ENCODE data around the gene SNED1.

SNED1 gene

GRCh38 chr2:241133436-241133820 lies 135.0 kb downstream of the SNED1 start:
- no peak for DNase-seq

DNA sequence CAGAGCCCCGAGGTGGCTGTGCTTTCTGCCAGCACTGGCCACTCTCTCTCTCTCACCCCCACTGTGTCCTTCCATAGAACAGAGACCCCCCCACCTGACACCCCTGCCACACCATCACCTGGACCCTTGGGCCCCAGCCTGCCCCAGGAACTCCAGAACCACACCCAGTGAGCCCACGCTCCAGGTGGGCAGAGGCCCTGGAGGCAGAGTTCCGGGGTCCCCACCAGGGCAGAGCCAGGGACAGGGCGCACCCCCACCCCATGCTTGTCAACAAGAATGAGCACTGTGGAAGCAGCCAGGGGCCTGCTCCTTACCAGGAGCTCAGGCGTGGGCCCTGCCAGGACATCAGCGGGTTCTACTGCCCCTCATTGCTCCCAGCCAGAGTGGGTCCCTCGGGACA lies 136.3 kb downstream of the SNED1 start:
- DNase-seq, result no peak

DNA sequence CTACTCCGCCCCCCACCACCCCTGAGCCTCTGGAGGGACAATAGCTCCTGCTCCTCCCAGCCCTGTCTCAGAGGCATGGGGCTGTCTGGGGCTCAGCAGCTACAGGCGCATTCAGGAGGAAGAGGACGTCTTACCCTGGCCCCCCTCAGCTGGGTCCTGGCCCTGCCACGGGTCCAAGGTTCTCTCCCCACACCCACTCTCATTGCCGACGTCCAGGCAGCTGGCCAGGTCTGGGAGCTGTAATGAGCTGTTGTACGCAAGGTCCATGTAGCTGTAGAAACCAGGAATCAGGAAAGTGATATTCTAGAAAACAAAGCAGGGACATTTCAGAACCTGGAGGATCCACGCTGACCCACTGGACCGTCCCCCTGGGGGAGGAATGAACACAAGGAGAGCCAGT lies 137.3 kb downstream of the SNED1 start:
- no peak for DNase-seq

DNA sequence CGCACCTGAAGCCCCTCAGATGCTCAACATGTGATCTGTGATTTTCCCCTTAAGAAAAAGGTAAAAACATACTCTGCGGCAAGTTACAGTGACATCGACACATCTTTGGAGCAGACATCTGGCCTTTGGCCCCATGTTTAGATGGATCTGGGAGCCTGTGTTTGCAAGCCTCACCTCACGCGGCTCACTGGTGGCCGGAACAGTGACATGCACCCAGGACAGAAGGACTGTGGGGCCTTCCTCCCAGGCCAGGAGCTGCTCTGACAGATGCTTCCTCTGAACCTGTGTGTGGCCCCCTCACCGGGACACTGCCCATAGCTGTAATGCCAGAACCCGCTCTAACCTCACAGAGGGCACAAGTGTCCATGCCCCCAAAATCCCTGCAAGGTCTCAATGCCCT lies 137.8 kb downstream of the SNED1 start:
- no peak for DNase-seq

DNA sequence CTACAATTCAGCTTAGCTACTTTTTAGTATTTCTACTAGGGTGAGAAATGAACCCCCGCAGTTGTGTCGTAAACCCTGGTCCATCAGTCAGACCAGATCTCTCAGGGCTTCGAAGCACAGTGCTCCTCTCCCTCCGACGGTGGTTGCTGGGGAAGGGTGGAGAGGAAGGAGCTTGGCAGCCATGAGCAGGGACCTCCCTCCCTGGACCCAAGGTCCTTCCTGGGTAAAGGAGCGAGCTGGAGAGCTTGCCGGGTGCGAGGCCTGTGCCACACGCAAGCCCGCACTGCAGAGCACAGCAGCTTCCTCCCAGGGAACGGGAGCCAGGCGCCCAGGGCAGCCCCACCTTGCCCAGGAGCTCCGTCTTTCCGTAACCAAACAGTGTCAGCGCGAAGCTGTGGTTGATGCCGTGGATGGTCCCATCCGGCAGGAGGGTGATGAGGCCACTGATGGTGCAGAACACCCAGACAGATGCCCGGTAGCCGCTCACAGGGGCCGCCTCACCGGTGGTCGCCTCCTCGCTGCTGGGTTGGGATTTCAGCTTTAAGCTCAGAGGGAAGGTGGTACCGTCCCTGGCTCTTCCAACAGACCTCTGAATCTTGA lies 138.3 kb downstream of the SNED1 start:
- DNase-seq, result no peak

- DNase-seq, result no peak
Measured at GRCh38 chr2:241137276-241138190, 139.1 kb downstream of the SNED1 start.

- DNase-seq, result no peak
Measured at GRCh38 chr2:241138471-241138870, 140.1 kb downstream of the SNED1 start.

GRCh38 chr2:241139531-241140444 lies 141.4 kb downstream of the SNED1 start:
- DNase-seq, result no peak

- DNase-seq, result no peak
Measured at GRCh38 chr2:241140445-241140840, 142.0 kb downstream of the SNED1 start.

- DNase-seq, result no peak
Measured at GRCh38 chr2:241141214-241141770, 142.9 kb downstream of the SNED1 start.

GRCh38 chr2:241142063-241142462 lies 143.6 kb downstream of the SNED1 start:
- DNase-seq, result no peak

GRCh38 chr2:241142593-241142992 lies 144.2 kb downstream of the SNED1 start:
- no peak for DNase-seq
